Fibroblast of lung (primary cell): Measurements from ENCODE around the gene CNDP1. TPM values are rescaled to one million over a fixed set of nuclear protein-coding genes. Genes with fewer than 3 reads are reported as not detected.

Experiments
- DNase-seq, 2 donors: peaks; one replicate each; pipeline versions ENCODE4 v3.0.0 to v3.0.0-alpha.2; 2010; ENCODE audit warnings: low read depth in 2 of 2
- H2AFZ ChIP-seq: 2 replicates; pipeline ENCODE4 v1.5.1; 2012; ENCODE audit warnings: low read length, control low read depth, inconsistent platforms
- H3K27ac ChIP-seq: 2 replicates; pipeline ENCODE4 v1.5.1; 2011; ENCODE audit warnings: low read length, control low read depth; ENCODE audit not compliant: insufficient read depth
- H3K27me3 ChIP-seq: 2 replicates; pipeline ENCODE4 v1.5.1; 2011; ENCODE audit warnings: mild to moderate bottlenecking, low read length; ENCODE audit not compliant: control insufficient read depth, insufficient read depth
- H3K36me3 ChIP-seq: 2 replicates; pipeline ENCODE4 v1.5.1; 2011; ENCODE audit warnings: low read length; ENCODE audit not compliant: control insufficient read depth, insufficient read depth
- H3K4me1 ChIP-seq: 2 replicates; pipeline ENCODE4 v1.5.1; 2011; ENCODE audit warnings: low read length; ENCODE audit not compliant: control insufficient read depth, insufficient read depth; ENCODE audit errors: extremely low read depth
- H3K4me2 ChIP-seq: 2 replicates; pipeline ENCODE4 v1.5.1; 2011; ENCODE audit warnings: low read length, control low read depth; ENCODE audit not compliant: insufficient read depth; ENCODE audit errors: extremely low read depth
- H3K4me3 ChIP-seq, 4 experiments: fragments of 200-600 bp in 1 of 4; sonication (generic) in 1 of 4; replicated peaks in 1 of 4; 2 replicates each; pipeline ENCODE4 v1.5.1; 2011 to 2016; ENCODE audit warnings: low read length in 4 of 4, low read depth in 3 of 4, mild to moderate bottlenecking in 3 of 4, control low read depth in 2 of 4, inconsistent platforms in 1 of 4, mixed read lengths in 1 of 4; ENCODE audit not compliant: insufficient read depth in 1 of 4; ENCODE audit errors: control extremely low read depth in 1 of 4
- H3K79me2 ChIP-seq: 2 replicates; pipeline ENCODE4 v1.5.1; 2012; ENCODE audit warnings: mild to moderate bottlenecking, low read length, inconsistent platforms; ENCODE audit not compliant: control insufficient read depth, insufficient read depth
- H3K9ac ChIP-seq: 2 replicates; pipeline ENCODE4 v1.5.1; 2011; ENCODE audit warnings: mild to moderate bottlenecking, low read length, control low read depth; ENCODE audit not compliant: insufficient read depth
- H3K9me3 ChIP-seq: 2 replicates; pipeline ENCODE4 v1.5.1; 2012; ENCODE audit warnings: low read depth, low read length; ENCODE audit not compliant: control insufficient read depth, insufficient read depth
- H4K20me1 ChIP-seq: 2 replicates; pipeline ENCODE4 v1.5.1; 2011; ENCODE audit warnings: low read length; ENCODE audit not compliant: control insufficient read depth, insufficient read depth; ENCODE audit errors: extremely low read depth
- EZH2 ChIP-seq: IDR thresholded peaks from 2 replicates; pipeline ENCODE4 v1.5.1; 2012; ENCODE audit warnings: low read length, control low read depth, mild to moderate bottlenecking; ENCODE audit errors: missing control alignments
- polyA plus RNA-seq, 2 donors: library from polyadenylated mRNA; depleted of rRNA in 1 of 2; stranded (reverse) in 1 of 2; unstranded in 1 of 2; fragments of >200 nt; gene quantifications; 2 replicates each; pipeline ENCODE4 v1.2.1, GENCODE V29; 2011 to 2012; ENCODE audit warnings: missing spikeins in 1 of 2
- total RNA-seq: library from RNA; depleted of rRNA; stranded (reverse); fragments of >200 nt; gene quantifications from 2 replicates; pipeline ENCODE4 v1.2.1, GENCODE V29; 2014
- TF ChIP-seq, protein P1 (sequence below), 2 donors: IDR thresholded peaks in 1 of 2; conservative IDR thresholded peaks in 1 of 2; 1 replicate in 1 of 2; 2 replicates in 1 of 2; pipeline ENCODE4 v1.5.1; 2011 to 2012; ENCODE audit warnings: low read length in 2 of 2, control low read depth in 1 of 2, inconsistent platforms in 1 of 2, low read depth in 1 of 2, mild to moderate bottlenecking in 1 of 2

CNDP1 gene
- total and polyA plus RNA-seq, 2 donors (not counting 1 experiment from before 2014, with no cell fraction given), result not detected

DNA sequence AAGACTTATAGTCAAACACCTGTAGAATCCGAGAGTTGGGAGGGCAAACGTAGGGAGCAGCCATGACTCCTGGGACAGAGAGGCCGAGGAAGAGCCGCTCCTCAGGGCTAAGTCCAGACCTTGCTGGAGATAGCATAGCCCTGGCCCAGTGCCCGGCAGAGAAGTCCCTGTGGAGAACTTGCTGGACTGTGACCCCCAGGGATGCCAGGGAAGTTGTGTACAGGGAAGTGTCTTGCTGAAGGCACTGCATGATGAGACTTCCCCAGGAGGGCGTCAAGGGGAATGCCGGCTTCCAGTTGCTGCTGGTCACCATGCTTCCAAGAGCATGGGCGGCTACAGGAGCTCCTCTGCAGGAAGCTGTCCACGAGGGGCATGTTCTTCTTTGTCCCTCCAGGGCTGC, 8.6 kb upstream of the CNDP1 start:
- Histone ChIP-seq H3K27ac (no peak overlapping the region), H3K9me3 (no peaks in the 10 kb centered on the region), H4K20me1 (no peaks in the 10 kb centered on the region), H3K36me3 (no peaks in the 10 kb centered on the region), H3K79me2 (no peaks in the 10 kb centered on the region), H3K4me3 (no peak overlapping the region), H3K9ac (no peak overlapping the region), H3K4me1 (no peaks in the 10 kb centered on the region), H3K27me3 (peaks cover under 1% of the 10 kb centered on the region), H2AFZ (no peak overlapping the region), H3K4me2 (no peak overlapping the region)
- TF ChIP-seq, protein P1, sequence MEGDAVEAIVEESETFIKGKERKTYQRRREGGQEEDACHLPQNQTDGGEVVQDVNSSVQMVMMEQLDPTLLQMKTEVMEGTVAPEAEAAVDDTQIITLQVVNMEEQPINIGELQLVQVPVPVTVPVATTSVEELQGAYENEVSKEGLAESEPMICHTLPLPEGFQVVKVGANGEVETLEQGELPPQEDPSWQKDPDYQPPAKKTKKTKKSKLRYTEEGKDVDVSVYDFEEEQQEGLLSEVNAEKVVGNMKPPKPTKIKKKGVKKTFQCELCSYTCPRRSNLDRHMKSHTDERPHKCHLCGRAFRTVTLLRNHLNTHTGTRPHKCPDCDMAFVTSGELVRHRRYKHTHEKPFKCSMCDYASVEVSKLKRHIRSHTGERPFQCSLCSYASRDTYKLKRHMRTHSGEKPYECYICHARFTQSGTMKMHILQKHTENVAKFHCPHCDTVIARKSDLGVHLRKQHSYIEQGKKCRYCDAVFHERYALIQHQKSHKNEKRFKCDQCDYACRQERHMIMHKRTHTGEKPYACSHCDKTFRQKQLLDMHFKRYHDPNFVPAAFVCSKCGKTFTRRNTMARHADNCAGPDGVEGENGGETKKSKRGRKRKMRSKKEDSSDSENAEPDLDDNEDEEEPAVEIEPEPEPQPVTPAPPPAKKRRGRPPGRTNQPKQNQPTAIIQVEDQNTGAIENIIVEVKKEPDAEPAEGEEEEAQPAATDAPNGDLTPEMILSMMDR (conservative IDR thresholded peaks at IDR 0.05 in 1 of 2, IDR thresholded peaks at IDR 0.05 in 1 of 2; ENCODE audit: low read depth in 1 of 2, low read length in 2 of 2), result no peak
- no peak for TF ChIP-seq EZH2
- DNase-seq, result no peak

DNA sequence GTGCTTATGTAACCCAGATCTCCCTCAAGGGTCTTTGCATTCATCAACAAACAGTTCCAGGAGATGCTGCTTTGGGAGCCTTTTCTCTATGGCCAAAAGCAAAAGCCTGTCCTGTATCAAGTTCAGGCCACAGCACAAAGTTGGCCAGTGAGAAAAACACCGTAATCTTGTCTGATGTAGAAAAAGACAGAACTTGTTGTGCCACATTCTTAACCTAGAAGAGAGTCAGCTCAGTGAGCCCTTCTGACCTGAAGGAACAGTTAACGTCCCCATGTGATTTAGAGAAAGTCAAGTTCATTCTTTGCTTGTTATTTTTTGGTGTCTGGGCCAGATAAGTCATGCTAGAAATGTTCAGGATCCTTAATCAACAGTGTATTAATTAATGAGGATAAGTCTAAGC, 7.8 kb upstream of the CNDP1 start:
- TF ChIP-seq, protein P1 (conservative IDR thresholded peaks at IDR 0.05 in 1 of 2, IDR thresholded peaks at IDR 0.05 in 1 of 2; ENCODE audit: low read depth in 1 of 2, low read length in 2 of 2), result no peak
- no peak for TF ChIP-seq EZH2
- DNase-seq, result no peak
- Histone ChIP-seq H3K27ac (no peak overlapping the region), H3K4me2 (no peak overlapping the region), H2AFZ (no peak overlapping the region), H3K79me2 (no peaks in the 10 kb centered on the region), H3K9ac (no peak overlapping the region), H3K36me3 (no peaks in the 10 kb centered on the region), H3K4me1 (no peaks in the 10 kb centered on the region), H3K27me3 (peaks cover 5% of the 10 kb centered on the region), H3K4me3 (no peak overlapping the region), H3K9me3 (no peaks in the 10 kb centered on the region), H4K20me1 (no peaks in the 10 kb centered on the region)

DNA sequence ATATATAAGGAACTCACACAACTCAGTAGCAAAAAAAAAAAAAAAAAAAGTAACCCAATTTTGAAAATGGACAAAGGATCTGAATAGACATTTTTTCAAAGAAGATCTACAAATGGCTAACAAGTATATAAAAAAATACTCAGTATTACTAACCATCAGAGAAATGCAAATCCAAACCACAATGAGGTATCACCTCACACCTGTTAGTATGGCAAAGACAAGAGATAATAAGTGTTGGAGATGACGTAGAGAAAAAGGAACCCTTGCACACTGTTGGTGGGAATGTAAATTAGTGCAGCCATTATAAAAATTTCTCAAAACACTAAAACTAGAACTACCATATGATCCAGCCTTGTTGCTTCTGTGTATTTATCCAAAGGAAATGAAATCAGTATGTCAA, 5.8 kb upstream of the CNDP1 start:
- Histone ChIP-seq H3K27me3 (peaks cover 8% of the 10 kb centered on the region), H3K4me2 (no peak overlapping the region), H3K4me1 (no peaks in the 10 kb centered on the region), H2AFZ (no peak overlapping the region), H3K27ac (no peak overlapping the region), H3K9me3 (no peaks in the 10 kb centered on the region), H3K9ac (no peak overlapping the region), H4K20me1 (no peaks in the 10 kb centered on the region), H3K4me3 (no peak overlapping the region), H3K36me3 (no peaks in the 10 kb centered on the region), H3K79me2 (no peaks in the 10 kb centered on the region)
- TF ChIP-seq EZH2, result no peak
- TF ChIP-seq, protein P1 (conservative IDR thresholded peaks at IDR 0.05 in 1 of 2, IDR thresholded peaks at IDR 0.05 in 1 of 2; ENCODE audit: low read depth in 1 of 2, low read length in 2 of 2), result no peak
- no peak for DNase-seq
